Activated CD4-positive, alpha-beta T cell treated with anti-CD3 and anti-CD28 coated beads, Interleukin-2, amount 50 U/mL, for 16 hours (primary cell): ENCODE data around the gene BRAP.
"Not testable (repeated sequence)": the region's sequence is repeated elsewhere in the genome, so short reads cannot be mapped to it uniquely, and the experiment has no call there.

Source experiments
- DNase-seq: peaks from one replicate; pipeline ENCODE4 v3.0.0-alpha.2; 2020

Gene BRAP

GRCh38 chr12:111673503-111673902 is 12.3 kb downstream of the BRAP start:
- DNase-seq: no peak

- DNase-seq: no peak
Observed at GRCh38 chr12:111672822-111673381, 12.9 kb downstream of the BRAP start.

GRCh38 chr12:111664961-111665865 is 20.5 kb downstream of the BRAP start:
- no peak for DNase-seq

- no peak for DNase-seq
Observed at GRCh38 chr12:111664499-111664898, 21.3 kb downstream of the BRAP start.

GRCh38 chr12:111656016-111656415 is 29.7 kb downstream of the BRAP start:
- no peak for DNase-seq

- DNase-seq: no peak
Observed at GRCh38 chr12:111655356-111655755, 30.4 kb downstream of the BRAP start.

GRCh38 chr12:111653596-111653995 is 32.2 kb downstream of the BRAP start:
- DNase-seq: no peak

- not testable (repeated sequence) for DNase-seq
Observed at GRCh38 chr12:111652530-111652929, 33.2 kb downstream of the BRAP start.

- DNase-seq: no peak
Observed at GRCh38 chr12:111650912-111651311, 34.8 kb downstream of the BRAP start.

- no peak for DNase-seq
Observed at GRCh38 chr12:111645433-111645832, 40.3 kb downstream of the BRAP start.

- no peak for DNase-seq
Observed at GRCh38 chr12:111643427-111643826, 42.3 kb downstream of the BRAP start.

GRCh38 chr12:111642681-111643426 is 42.9 kb downstream of the BRAP start:
- no peak for DNase-seq

GRCh38 chr12:111640506-111640905 is 45.2 kb downstream of the BRAP start:
- no peak for DNase-seq

GRCh38 chr12:111638556-111638955 is 47.2 kb downstream of the BRAP start:
- no peak for DNase-seq

GRCh38 chr12:111636209-111636945 is 49.4 kb downstream of the BRAP start:
- no peak for DNase-seq

- DNase-seq: peak; percentile 2
Observed at GRCh38 chr12:111635524-111635923, 50.2 kb downstream of the BRAP start.

- no peak for DNase-seq
Observed at GRCh38 chr12:111628505-111629260, 57.1 kb downstream of the BRAP start.

GRCh38 chr12:111626230-111626629 is 59.5 kb downstream of the BRAP start:
- DNase-seq: no peak

GRCh38 chr12:111624540-111624939 is 61.2 kb downstream of the BRAP start:
- no peak for DNase-seq

- not testable (repeated sequence) for DNase-seq
Observed at GRCh38 chr12:111617841-111618240, 67.9 kb downstream of the BRAP start.

GRCh38 chr12:111616177-111616623 is 69.6 kb downstream of the BRAP start:
- DNase-seq: no peak

GRCh38 chr12:111607239-111607638 is 78.5 kb downstream of the BRAP start:
- DNase-seq: no peak
